PC-9 (cell line): Measurements from ENCODE around the gene HCRTR2. TPM values are rescaled to one million over a fixed set of nuclear protein-coding genes. Genes with fewer than 3 reads are reported as not detected.

Experiments
- BruUV-seq: library from RNA; stranded (reverse); fragments of 400-500 nt; replicated peaks from 2 replicates; lab custom pipeline; 2021; lab: Mats Ljungman, UMichigan
- CTCF ChIA-PET: fragments of 300-600 bp; sonication (Branson Sonifier 250); formaldehyde crosslinking; loops from one replicate; lab custom pipeline; 2022; ENCODE audit warnings: antibody characterized with exemption; lab: Charles Lee
- POLR2A ChIA-PET: fragments of 300-600 bp; sonication (Branson Sonifier 250); formaldehyde crosslinking; loops from one replicate; lab custom pipeline; 2022; ENCODE audit warnings: antibody characterized with exemption; ENCODE audit not compliant: unreplicated experiment; lab: Charles Lee
- DNase-seq, 2 experiments: peaks; one replicate each; pipeline versions ENCODE4 v3.0.0 to v3.0.0-alpha.2; 2015 to 2022; ENCODE audit warnings: mixed read lengths in 1 of 2
- H2AFZ ChIP-seq: fragments of 200-600 bp; sonication (generic); 2 replicates; pipeline ENCODE4 v1.8.1; 2017; ENCODE audit warnings: antibody characterized with exemption
- H3F3A ChIP-seq: fragments of 200-600 bp; sonication (generic); 2 replicates; pipeline ENCODE4 v1.8.1; 2017; ENCODE audit warnings: antibody characterized with exemption, mild to moderate bottlenecking, low read depth; ENCODE audit not compliant: insufficient read depth
- H3K27ac ChIP-seq: fragments of 200-600 bp; sonication (generic); 2 replicates; pipeline ENCODE4 v1.6.1; 2016; ENCODE audit warnings: mixed run types
- H3K27me3 ChIP-seq: fragments of 200-600 bp; sonication (generic); 2 replicates; pipeline ENCODE4 v1.6.1; 2016; ENCODE audit warnings: low read depth, mixed run types; ENCODE audit not compliant: insufficient read depth
- H3K36me3 ChIP-seq: fragments of 200-600 bp; sonication (generic); 2 replicates; pipeline ENCODE4 v1.6.1; 2016; ENCODE audit warnings: low read depth, mixed run types
- H3K4me1 ChIP-seq: fragments of 200-600 bp; sonication (generic); replicated peaks from 2 replicates; pipeline ENCODE4 v1.6.1; 2016; ENCODE audit warnings: mixed run types; ENCODE audit not compliant: insufficient read depth
- H3K4me2 ChIP-seq: fragments of 200-600 bp; sonication (generic); 2 replicates; pipeline ENCODE4 v1.6.1; 2017; ENCODE audit warnings: mixed run types
- H3K4me3 ChIP-seq: fragments of 200-600 bp; sonication (generic); 2 replicates; pipeline ENCODE4 v1.6.1; 2016; ENCODE audit warnings: mixed run types
- H3K79me2 ChIP-seq: fragments of 200-600 bp; sonication (generic); 2 replicates; pipeline ENCODE4 v1.6.1; 2017; ENCODE audit warnings: low read depth, mixed run types
- H3K9me2 ChIP-seq: fragments of 200-600 bp; sonication (generic); 2 replicates; pipeline ENCODE4 v1.8.1; 2017; ENCODE audit warnings: mild to moderate bottlenecking; ENCODE audit not compliant: insufficient read depth
- H3K9me3 ChIP-seq: fragments of 200-600 bp; sonication (generic); 2 replicates; pipeline ENCODE4 v1.8.1; 2016; ENCODE audit warnings: low read depth; ENCODE audit not compliant: insufficient read depth
- H4K20me1 ChIP-seq: fragments of 200-600 bp; sonication (generic); 2 replicates; pipeline ENCODE4 v1.8.1; 2017; ENCODE audit not compliant: insufficient read depth
- EZH2 ChIP-seq: fragments of 200-600 bp; sonication (generic); IDR thresholded peaks from 2 replicates; pipeline ENCODE4 v1.8.0; 2017; ENCODE audit warnings: antibody characterized with exemption, low read depth
- intact Hi-C: fragments of 100-400 bp; cut with micrococcal nuclease; formaldehyde crosslinking; loops from one replicate; pipeline ENCODE4 v1.10.0; 2022; ENCODE audit not compliant: unreplicated experiment
- total RNA-seq: library from RNA; stranded (reverse); gene quantifications from 2 replicates; pipeline ENCODE4 v1.2.3, GENCODE V29; 2021
- TF ChIP-seq, protein P1 (sequence below): fragments of 200-600 bp; sonication (generic); conservative IDR thresholded peaks from 2 replicates; pipeline ENCODE4 v1.6.1; 2017; ENCODE audit warnings: mixed run types, antibody characterized with exemption, mild to moderate bottlenecking, moderate library complexity

HCRTR2 gene
- total RNA-seq, 1 experiment from 2014 or later, result not detected

DNA sequence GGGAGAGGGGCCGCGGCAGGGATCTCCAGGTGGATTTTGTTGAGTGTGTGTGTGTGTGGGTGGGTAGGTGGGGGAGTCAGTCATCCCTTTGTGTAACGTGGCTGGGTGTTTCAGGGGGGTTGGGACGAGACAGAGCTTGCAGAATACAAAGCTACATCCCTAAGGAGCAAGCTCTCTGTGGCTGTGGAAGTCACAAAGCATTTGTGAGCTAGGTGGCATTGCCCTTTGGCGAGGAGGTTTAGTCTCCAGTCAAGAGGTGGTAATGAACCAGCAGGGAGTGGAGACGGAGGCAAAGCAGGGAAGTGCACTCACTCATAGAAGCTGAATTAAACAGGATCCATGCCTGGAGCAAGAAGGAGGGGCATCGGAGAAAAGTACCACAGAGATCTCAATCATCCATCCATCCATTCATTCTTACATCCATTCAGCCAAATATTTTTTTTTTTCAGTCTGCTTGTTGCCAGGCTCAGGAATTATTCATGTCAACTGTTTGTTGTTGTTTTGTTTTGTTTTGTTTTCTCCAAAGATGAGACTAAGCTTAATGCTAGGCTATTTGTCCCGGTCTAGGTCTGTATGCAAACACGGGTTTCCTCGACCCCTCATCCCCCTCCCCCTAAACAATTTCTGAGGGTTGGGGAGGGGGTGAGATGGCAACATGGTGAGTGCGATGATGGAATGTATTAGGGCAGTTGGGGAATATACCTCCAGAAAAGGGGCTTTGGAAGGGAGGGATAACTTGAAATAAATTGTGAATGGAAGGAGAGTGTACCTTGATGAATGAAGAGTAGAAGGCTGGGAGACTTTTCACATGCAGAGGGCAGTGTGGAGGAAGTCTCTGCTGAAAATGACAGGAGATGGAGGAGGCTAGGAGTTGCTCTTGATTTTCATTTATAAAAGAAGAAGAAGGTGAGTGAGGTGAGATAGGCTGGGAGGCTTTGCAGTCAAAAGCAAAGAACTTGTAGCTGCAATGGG is 1.0 kb downstream of the HCRTR2 start:
- no peak for DNase-seq
- no peaks in the 10 kb centered on the region for H3K79me2 ChIP-seq
- no peak overlapping the region for H3K4me3 ChIP-seq
- no peak overlapping the region for H3K27ac ChIP-seq
- no peaks in the 10 kb centered on the region for H3K27me3 ChIP-seq
- no peak overlapping the region for H3K4me2 ChIP-seq
- no peaks in the 10 kb centered on the region for H3K36me3 ChIP-seq
- ChIA-PET CTCF (no interaction called here), POLR2A (no interaction called here)
- no peak overlapping the region for H2AFZ ChIP-seq
- H3K4me1 ChIP-seq, result no peaks in the 10 kb centered on the region
- H3F3A ChIP-seq, result no peaks in the 10 kb centered on the region
- H4K20me1 ChIP-seq, result no peaks in the 10 kb centered on the region; the same call in 1 of the 2 replicates
- TF ChIP-seq, protein P1, sequence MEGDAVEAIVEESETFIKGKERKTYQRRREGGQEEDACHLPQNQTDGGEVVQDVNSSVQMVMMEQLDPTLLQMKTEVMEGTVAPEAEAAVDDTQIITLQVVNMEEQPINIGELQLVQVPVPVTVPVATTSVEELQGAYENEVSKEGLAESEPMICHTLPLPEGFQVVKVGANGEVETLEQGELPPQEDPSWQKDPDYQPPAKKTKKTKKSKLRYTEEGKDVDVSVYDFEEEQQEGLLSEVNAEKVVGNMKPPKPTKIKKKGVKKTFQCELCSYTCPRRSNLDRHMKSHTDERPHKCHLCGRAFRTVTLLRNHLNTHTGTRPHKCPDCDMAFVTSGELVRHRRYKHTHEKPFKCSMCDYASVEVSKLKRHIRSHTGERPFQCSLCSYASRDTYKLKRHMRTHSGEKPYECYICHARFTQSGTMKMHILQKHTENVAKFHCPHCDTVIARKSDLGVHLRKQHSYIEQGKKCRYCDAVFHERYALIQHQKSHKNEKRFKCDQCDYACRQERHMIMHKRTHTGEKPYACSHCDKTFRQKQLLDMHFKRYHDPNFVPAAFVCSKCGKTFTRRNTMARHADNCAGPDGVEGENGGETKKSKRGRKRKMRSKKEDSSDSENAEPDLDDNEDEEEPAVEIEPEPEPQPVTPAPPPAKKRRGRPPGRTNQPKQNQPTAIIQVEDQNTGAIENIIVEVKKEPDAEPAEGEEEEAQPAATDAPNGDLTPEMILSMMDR, result no peak
- TF ChIP-seq EZH2, result no peak
- intact Hi-C loops, result no loop called here
- BruUV-seq, result no TSS peak
- H3K9me3 ChIP-seq, result no peaks in the 10 kb centered on the region
- H3K9me2 ChIP-seq, result 0 out of 2 replicates have a peak, but pooled peaks cover 5% of the 10 kb centered on the region

DNA sequence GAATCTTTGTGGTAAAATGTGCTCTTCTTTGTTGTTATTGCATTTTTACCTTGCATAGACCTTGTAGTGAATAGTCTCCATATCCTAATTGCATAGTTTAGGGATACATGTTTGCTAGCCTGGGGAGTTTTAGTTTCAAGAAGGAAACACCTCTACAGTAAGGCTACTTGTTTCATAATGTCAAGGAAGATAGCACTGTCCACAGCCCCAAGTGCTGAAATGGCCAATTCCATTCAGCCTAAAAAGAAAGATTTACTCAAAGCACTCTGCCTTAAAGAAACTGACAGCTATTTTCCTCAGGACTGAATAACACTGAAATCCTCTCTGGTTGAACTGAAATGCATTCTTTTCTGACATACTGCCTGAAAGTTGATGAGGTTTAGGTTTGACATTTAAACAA is 2.6 kb downstream of the HCRTR2 start:
- H3K27ac ChIP-seq, result no peak overlapping the region
- no peak overlapping the region for H2AFZ ChIP-seq
- no peak overlapping the region for H3K4me2 ChIP-seq
- intact Hi-C loops, result no loop called here
- CTCF ChIA-PET, result no interaction called here
- TF ChIP-seq EZH2, result no peak
- TF ChIP-seq, protein P1, result no peak
- no peaks in the 10 kb centered on the region for H3F3A ChIP-seq
- H3K4me1 ChIP-seq, result no peaks in the 10 kb centered on the region
- H3K9me3 ChIP-seq, result no peaks in the 10 kb centered on the region
- H4K20me1 ChIP-seq, result no peaks in the 10 kb centered on the region
- no peak for DNase-seq
- no peaks in the 10 kb centered on the region for H3K27me3 ChIP-seq
- H3K79me2 ChIP-seq, result no peaks in the 10 kb centered on the region
- H3K4me3 ChIP-seq, result no peak overlapping the region
- no TSS peak for BruUV-seq
- 0 out of 2 replicates have a peak, but pooled peaks cover 5% of the 10 kb centered on the region for H3K9me2 ChIP-seq
- POLR2A ChIA-PET, result no interaction called here
- no peaks in the 10 kb centered on the region for H3K36me3 ChIP-seq

DNA sequence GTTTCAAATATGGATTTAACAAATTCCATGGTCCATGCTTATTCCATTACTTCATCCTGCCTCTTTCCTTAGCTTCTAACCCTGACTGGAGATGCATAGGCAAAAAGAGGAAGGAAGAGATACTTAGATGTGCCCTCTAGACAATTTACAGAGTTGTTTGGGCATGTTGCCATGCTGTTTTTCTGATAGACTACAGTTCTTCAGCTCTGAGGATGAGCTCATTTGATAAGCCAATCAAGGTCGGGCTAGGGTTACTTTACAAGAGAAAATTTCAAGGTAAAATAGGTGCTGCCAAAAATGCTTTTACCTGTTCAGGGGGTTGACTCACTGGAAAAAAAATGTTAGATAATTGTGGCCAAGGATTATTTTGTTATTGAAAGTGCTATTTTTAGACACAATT is 5.9 kb downstream of the HCRTR2 start:
- Histone ChIP-seq H2AFZ (no peak overlapping the region), H3K9me2 (0 out of 2 replicates have a peak, but pooled peaks cover 5% of the 10 kb centered on the region), H3K4me3 (no peak overlapping the region), H3K79me2 (no peaks in the 10 kb centered on the region), H3K9me3 (no peaks in the 10 kb centered on the region), H3K27me3 (no peaks in the 10 kb centered on the region), H3K4me2 (no peak overlapping the region), H3F3A (no peaks in the 10 kb centered on the region), H4K20me1 (no peaks in the 10 kb centered on the region), H3K4me1 (no peaks in the 10 kb centered on the region), H3K27ac (no peak overlapping the region), H3K36me3 (no peaks in the 10 kb centered on the region)
- intact Hi-C loops, result no loop called here
- BruUV-seq, result no TSS peak
- ChIA-PET CTCF (interaction anchor here (0.6 kb wide), 1 partner anchor 49 kb away, joined by 6 read pairs; no protein-coding TSS in a partner anchor), POLR2A (no interaction called here)
- TF ChIP-seq, protein P1, result no peak
- no peak for TF ChIP-seq EZH2
- no peak for DNase-seq
